Tibial nerve (tissue), 4 donors: Measurements from ENCODE around the gene TGM3. TPM values are rescaled to one million over a fixed set of nuclear protein-coding genes. Genes with fewer than 3 reads are reported as not detected.

Experiments used
- DNase-seq, 2 donors: peaks; one replicate each; pipeline ENCODE4 v3.0.0-alpha.2; 2019; ENCODE audit warnings: low spot score in 2 of 2
- H3K27ac ChIP-seq, 4 donors: fragments of 200-600 bp; sonication (generic) in 3 of 4; one replicate each; pipeline ENCODE4 v1.5.1; 2017 to 2019; ENCODE audit warnings: mild to moderate bottlenecking in 1 of 4
- H3K27me3 ChIP-seq, 2 donors: fragments of 200-600 bp; sonication (generic) in 1 of 2; one replicate each; pipeline versions ENCODE4 v1.5.1 to v1.6.0; 2017 to 2019
- H3K36me3 ChIP-seq, 3 donors: fragments of 200-600 bp; sonication (generic); one replicate each; pipeline ENCODE4 v1.5.1; 2018 to 2019
- H3K4me1 ChIP-seq, 4 donors: fragments of 200-600 bp; sonication (generic) in 3 of 4; one replicate each; pipeline ENCODE4 v1.5.1; 2017 to 2019
- H3K4me3 ChIP-seq, 4 donors: fragments of 200-600 bp; sonication (generic) in 3 of 4; one replicate each; pipeline ENCODE4 v1.5.1; 2017 to 2019; ENCODE audit warnings: mild to moderate bottlenecking in 1 of 4, moderate library complexity in 1 of 4
- H3K9me3 ChIP-seq, 4 donors: fragments of 200-600 bp; sonication (generic) in 3 of 4; one replicate each; pipeline ENCODE4 v1.5.1; 2017 to 2019
- CTCF ChIP-seq, 5 experiments: fragments of 200-600 bp in 3 of 5; fragments of 450-650 bp in 2 of 5; sonication (generic) in 3 of 5; IDR thresholded peaks; one replicate each; pipeline ENCODE4 v1.5.1; 2016 to 2019; ENCODE audit warnings: antibody characterized with exemption in 5 of 5, mild to moderate bottlenecking in 3 of 5, moderate library complexity in 2 of 5
- EP300 ChIP-seq, 2 donors: sonication (generic); formaldehyde crosslinking; IDR thresholded peaks; one replicate each; pipeline ENCODE4 v1.6.1; 2017; ENCODE audit warnings: antibody characterized with exemption in 2 of 2, mild to moderate bottlenecking in 1 of 2
- POLR2A ChIP-seq, 2 donors: fragments of 450-650 bp; IDR thresholded peaks; one replicate each; pipeline ENCODE4 v1.6.1; 2017; ENCODE audit warnings: antibody characterized with exemption in 2 of 2, mild to moderate bottlenecking in 2 of 2, moderate library complexity in 2 of 2
- WGBS, 2 donors: methylation state at CpG; one replicate each; pipeline ENCODE4 v1.1.5; 2018; 5-methylcytosine and 5-hydroxymethylcytosine counted together
- total RNA-seq, 4 donors: library from RNA; depleted of rRNA; stranded (reverse); fragments of >200 nt; gene quantifications; one replicate each; pipeline ENCODE4 v1.1.0, GENCODE V29; 2016

TGM3 gene
- total RNA-seq, 4 donors from 2014 or later, result not detected

DNA sequence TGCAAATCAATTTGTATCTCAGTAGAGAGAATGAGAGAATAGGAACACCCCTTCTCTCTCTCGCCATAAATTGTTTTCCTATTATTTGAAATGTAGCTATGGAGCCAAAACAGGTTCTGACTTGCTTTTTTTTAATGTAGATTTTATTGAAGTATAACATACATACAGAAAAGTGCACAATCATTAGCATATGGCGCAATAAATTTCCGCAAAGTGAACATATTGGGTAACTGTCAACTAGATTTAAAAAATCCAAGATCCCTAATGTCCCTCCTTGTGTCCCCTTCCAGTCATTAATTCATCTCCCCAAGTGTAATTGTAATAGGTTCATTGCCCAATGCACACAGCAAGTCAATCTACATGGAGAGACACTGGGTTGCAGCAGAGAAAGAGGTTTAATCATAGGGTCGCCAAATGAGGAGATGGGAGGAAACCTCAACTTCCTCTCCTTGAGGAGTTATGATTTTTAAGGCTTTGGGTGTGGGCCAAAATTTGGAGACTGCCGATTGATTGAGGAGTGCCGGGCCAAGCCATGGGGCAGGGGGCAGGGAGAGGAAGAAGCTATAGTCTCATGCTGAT, 43.3 kb upstream of the TGM3 start:
- WGBS, 2 donors, result 67 to 70% methylated on average over 6 of the region's 6 CpGs
- Histone ChIP-seq H3K4me1 (no peaks in the 10 kb centered on the region), H3K36me3 (no peaks in the 10 kb centered on the region), H3K9me3 (no peaks in the 10 kb centered on the region), H3K4me3 (no peak overlapping the region), H3K27ac (no peak overlapping the region), H3K27me3 (no peaks in the 10 kb centered on the region)
- no peak for DNase-seq
- TF ChIP-seq EP300 (IDR thresholded peaks at IDR 0.05), result no peak
- no peak for TF ChIP-seq CTCF (IDR thresholded peaks at IDR 0.05)
- TF ChIP-seq POLR2A (IDR thresholded peaks at IDR 0.05), result no peak

- Histone ChIP-seq H3K4me1 (no peaks in the 10 kb centered on the region), H3K27me3 (no peaks in the 10 kb centered on the region), H3K4me3 (no peak overlapping the region), H3K9me3 (no peaks in the 10 kb centered on the region), H3K27ac (no peak overlapping the region), H3K36me3 (no peaks in the 10 kb centered on the region)
- TF ChIP-seq CTCF (IDR thresholded peaks at IDR 0.05) (no peak), EP300 (IDR thresholded peaks at IDR 0.05) (no peak), POLR2A (IDR thresholded peaks at IDR 0.05) (no peak)
- 86 to 89% methylated on average over 10 of the region's 10 CpGs for WGBS, 2 donors
- DNase-seq, result no peak
Observed at GRCh38 chr20:2253256-2253655, 42.5 kb upstream of the TGM3 start.

GRCh38 chr20:2254333-2254732, 41.5 kb upstream of the TGM3 start:
- H3K27me3 ChIP-seq, result no peaks in the 10 kb centered on the region
- no peaks in the 10 kb centered on the region for H3K9me3 ChIP-seq
- H3K27ac ChIP-seq, result no peak overlapping the region
- TF ChIP-seq POLR2A (IDR thresholded peaks at IDR 0.05) (no peak), CTCF (IDR thresholded peaks at IDR 0.05) (no peak), EP300 (IDR thresholded peaks at IDR 0.05) (no peak)
- H3K4me1 ChIP-seq, result no peaks in the 10 kb centered on the region
- no peaks in the 10 kb centered on the region for H3K36me3 ChIP-seq
- DNase-seq, result no peak
- no peak overlapping the region for H3K4me3 ChIP-seq
- 68 to 74% methylated on average over 1 of the region's 1 CpG for WGBS, 2 donors

- Histone ChIP-seq H3K4me3 (no peak overlapping the region), H3K9me3 (no peaks in the 10 kb centered on the region), H3K27ac (no peak overlapping the region), H3K4me1 (no peaks in the 10 kb centered on the region), H3K27me3 (no peaks in the 10 kb centered on the region), H3K36me3 (no peaks in the 10 kb centered on the region)
- TF ChIP-seq CTCF (IDR thresholded peaks at IDR 0.05) (no peak), EP300 (IDR thresholded peaks at IDR 0.05) (no peak), POLR2A (IDR thresholded peaks at IDR 0.05) (no peak)
- 70 to 77% methylated on average over 9 of the region's 9 CpGs for WGBS, 2 donors
- DNase-seq, result no peak
Observed at GRCh38 chr20:2255926-2256531, 39.8 kb upstream of the TGM3 start.

DNA sequence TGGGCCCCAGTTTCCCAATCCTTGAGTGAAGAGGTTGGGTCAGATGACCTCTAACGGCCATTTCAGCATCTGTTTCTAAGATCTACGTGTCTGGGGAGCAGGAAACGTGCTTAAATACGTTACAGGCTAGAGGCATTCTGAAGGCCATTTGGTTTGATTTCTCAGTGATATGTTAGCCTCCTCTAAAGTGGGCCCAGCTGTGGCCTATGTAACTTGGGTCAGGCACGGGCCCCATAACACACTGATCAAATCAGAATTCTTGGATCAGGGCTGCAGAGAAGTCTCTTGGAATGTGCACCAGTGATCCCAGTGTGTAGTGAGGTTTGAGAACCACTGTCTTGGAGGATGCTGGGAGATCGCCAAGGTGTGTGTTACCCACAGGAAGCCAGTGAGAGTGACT, 36.1 kb upstream of the TGM3 start:
- WGBS, 2 donors, result 63 to 68% methylated on average over 6 of the region's 6 CpGs
- H3K4me3 ChIP-seq, result no peak overlapping the region
- no peak for DNase-seq
- no peaks in the 10 kb centered on the region for H3K4me1 ChIP-seq
- H3K36me3 ChIP-seq, result no peaks in the 10 kb centered on the region
- TF ChIP-seq EP300 (IDR thresholded peaks at IDR 0.05) (no peak), POLR2A (IDR thresholded peaks at IDR 0.05) (no peak), CTCF (IDR thresholded peaks at IDR 0.05) (no peak)
- no peak overlapping the region for H3K27ac ChIP-seq
- H3K27me3 ChIP-seq, result no peaks in the 10 kb centered on the region
- no peaks in the 10 kb centered on the region for H3K9me3 ChIP-seq
